ENCODE data around the gene AKAP8.
"Not testable (repeated sequence)": the region's sequence is repeated elsewhere in the genome, so short reads cannot be mapped to it uniquely, and the experiment has no call there.

The AKAP8 gene

GRCh38 chr19:15372470-15372869, 7.1 kb downstream of the AKAP8 start:
- DNase-seq = no peak

GRCh38 chr19:15371786-15372380, 7.7 kb downstream of the AKAP8 start:
- DNase-seq = no peak

- no peak for DNase-seq
Observed at GRCh38 chr19:15371119-15371518, 8.5 kb downstream of the AKAP8 start.

GRCh38 chr19:15369594-15369891, 10.0 kb downstream of the AKAP8 start:
- no peak for DNase-seq

GRCh38 chr19:15368798-15369593, 10.6 kb downstream of the AKAP8 start:
- DNase-seq = no peak

- DNase-seq = no peak
Observed at GRCh38 chr19:15368051-15368632, 11.4 kb downstream of the AKAP8 start.

GRCh38 chr19:15367439-15367838, 12.1 kb downstream of the AKAP8 start:
- DNase-seq = no peak

- no peak for DNase-seq
Observed at GRCh38 chr19:15365264-15365663, 14.3 kb downstream of the AKAP8 start.

- not testable (repeated sequence) for DNase-seq
Observed at GRCh38 chr19:15363791-15364190, 15.8 kb downstream of the AKAP8 start.

- not testable (repeated sequence) for DNase-seq
Observed at GRCh38 chr19:15363048-15363447, 16.5 kb downstream of the AKAP8 start.

GRCh38 chr19:15360015-15360414, 19.6 kb downstream of the AKAP8 start:
- not testable (repeated sequence) for DNase-seq

- no peak for DNase-seq
Observed at GRCh38 chr19:15358918-15359317, 20.7 kb downstream of the AKAP8 start.

GRCh38 chr19:15357906-15358305, 21.7 kb downstream of the AKAP8 start:
- no peak for DNase-seq

- DNase-seq = no peak
Observed at GRCh38 chr19:15354566-15355296, 24.9 kb downstream of the AKAP8 start.

- no peak for DNase-seq
Observed at GRCh38 chr19:15353908-15354307, 25.7 kb downstream of the AKAP8 start.

GRCh38 chr19:15352535-15352934, 27.1 kb downstream of the AKAP8 start:
- not testable (repeated sequence) for DNase-seq

- DNase-seq = not testable (repeated sequence)
Observed at GRCh38 chr19:15341328-15341727, 38.3 kb downstream of the AKAP8 start.

- no peak for DNase-seq
Observed at GRCh38 chr19:15340086-15340485, 39.5 kb downstream of the AKAP8 start.

- no peak for DNase-seq
Observed at GRCh38 chr19:15337202-15337601, 42.4 kb downstream of the AKAP8 start.

- not testable (repeated sequence) for DNase-seq
Observed at GRCh38 chr19:15335992-15336391, 43.6 kb downstream of the AKAP8 start.

- DNase-seq = no peak
Observed at GRCh38 chr19:15332311-15332996, 47.1 kb downstream of the AKAP8 start, which contains the start of gene BRD4. BRD4 (minus strand) TSS chr19:15332539; CDS start chr19:15273099, 59,440 bp downstream.

GRCh38 chr19:15331419-15332310, 47.9 kb downstream of the AKAP8 start:
- DNase-seq = no peak

Data from NCI-H2107 (cell line).